Retinal pigment epithelial cell (primary cell): ENCODE results near the gene FAIM2.
"Not testable (repeated sequence)": the region's sequence is repeated elsewhere in the genome, so short reads cannot be mapped to it uniquely, and the experiment has no call there.

Experiments used
- DNase-seq: peaks from one replicate; pipeline ENCODE4 v3.0.0-alpha.2; 2010; ENCODE audit warnings: low read depth
- H3K4me3 ChIP-seq: 2 replicates; pipeline ENCODE4 v1.5.1; 2011; ENCODE audit warnings: mild to moderate bottlenecking, low read length, control low read depth, moderate library complexity
- TF ChIP-seq, protein P1 (sequence below): conservative IDR thresholded peaks from 2 replicates; pipeline ENCODE4 v1.5.1; 2011; ENCODE audit warnings: low read depth, low read length, control low read depth, inconsistent platforms

Gene FAIM2

DNA sequence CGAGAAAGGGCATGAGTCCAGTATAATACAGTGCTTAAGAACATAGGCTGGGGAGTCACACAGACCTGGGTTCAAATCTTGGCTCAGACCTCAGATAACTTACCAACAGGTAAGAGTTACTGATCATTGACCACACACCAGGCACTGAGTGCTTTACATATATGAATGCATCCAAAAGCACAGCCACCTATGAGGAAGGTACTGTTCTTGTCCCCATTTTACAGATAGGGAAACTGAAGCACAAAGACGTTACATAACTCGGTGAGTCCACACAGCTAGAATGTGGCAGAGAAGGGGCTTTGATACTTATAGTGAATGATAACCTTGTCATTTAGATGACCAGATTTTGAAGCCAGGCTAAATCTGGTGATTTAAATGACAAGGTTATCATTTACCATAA is 27.6 kb downstream of the FAIM2 start:
- TF ChIP-seq, protein P1, sequence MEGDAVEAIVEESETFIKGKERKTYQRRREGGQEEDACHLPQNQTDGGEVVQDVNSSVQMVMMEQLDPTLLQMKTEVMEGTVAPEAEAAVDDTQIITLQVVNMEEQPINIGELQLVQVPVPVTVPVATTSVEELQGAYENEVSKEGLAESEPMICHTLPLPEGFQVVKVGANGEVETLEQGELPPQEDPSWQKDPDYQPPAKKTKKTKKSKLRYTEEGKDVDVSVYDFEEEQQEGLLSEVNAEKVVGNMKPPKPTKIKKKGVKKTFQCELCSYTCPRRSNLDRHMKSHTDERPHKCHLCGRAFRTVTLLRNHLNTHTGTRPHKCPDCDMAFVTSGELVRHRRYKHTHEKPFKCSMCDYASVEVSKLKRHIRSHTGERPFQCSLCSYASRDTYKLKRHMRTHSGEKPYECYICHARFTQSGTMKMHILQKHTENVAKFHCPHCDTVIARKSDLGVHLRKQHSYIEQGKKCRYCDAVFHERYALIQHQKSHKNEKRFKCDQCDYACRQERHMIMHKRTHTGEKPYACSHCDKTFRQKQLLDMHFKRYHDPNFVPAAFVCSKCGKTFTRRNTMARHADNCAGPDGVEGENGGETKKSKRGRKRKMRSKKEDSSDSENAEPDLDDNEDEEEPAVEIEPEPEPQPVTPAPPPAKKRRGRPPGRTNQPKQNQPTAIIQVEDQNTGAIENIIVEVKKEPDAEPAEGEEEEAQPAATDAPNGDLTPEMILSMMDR = no peak
- H3K4me3 ChIP-seq = no peak overlapping the region
- no peak for DNase-seq

DNA sequence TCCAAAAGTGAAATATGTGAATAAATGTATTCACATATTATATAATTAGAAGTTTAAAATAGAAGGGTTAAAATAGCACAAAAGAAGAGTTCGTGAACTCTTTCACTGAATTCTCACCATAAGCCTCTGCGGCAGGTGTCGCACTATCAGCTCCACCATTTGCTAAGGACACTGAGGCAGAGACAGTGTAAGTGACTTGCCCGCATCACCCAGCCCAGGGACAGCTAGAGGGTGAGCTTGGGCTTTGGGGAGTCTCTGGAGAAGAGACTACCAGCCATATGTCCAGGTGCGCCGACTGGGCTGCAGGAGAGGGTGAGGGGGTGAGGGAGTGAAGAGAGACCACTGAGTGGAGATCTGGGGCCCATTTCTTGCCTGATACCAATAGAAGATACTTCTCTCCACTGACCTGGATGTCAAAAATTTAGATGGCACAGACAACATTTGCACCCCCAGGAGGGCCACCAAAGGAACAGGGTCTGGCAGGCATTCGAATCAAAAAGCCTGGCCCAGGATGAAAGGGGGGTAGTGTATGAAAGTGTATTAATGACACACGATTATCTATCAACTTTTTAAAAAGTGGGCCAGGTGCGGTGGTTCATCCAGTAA is 28.5 kb downstream of the FAIM2 start:
- TF ChIP-seq, protein P1 = no peak
- no peak overlapping the region for H3K4me3 ChIP-seq
- DNase-seq = no peak

DNA sequence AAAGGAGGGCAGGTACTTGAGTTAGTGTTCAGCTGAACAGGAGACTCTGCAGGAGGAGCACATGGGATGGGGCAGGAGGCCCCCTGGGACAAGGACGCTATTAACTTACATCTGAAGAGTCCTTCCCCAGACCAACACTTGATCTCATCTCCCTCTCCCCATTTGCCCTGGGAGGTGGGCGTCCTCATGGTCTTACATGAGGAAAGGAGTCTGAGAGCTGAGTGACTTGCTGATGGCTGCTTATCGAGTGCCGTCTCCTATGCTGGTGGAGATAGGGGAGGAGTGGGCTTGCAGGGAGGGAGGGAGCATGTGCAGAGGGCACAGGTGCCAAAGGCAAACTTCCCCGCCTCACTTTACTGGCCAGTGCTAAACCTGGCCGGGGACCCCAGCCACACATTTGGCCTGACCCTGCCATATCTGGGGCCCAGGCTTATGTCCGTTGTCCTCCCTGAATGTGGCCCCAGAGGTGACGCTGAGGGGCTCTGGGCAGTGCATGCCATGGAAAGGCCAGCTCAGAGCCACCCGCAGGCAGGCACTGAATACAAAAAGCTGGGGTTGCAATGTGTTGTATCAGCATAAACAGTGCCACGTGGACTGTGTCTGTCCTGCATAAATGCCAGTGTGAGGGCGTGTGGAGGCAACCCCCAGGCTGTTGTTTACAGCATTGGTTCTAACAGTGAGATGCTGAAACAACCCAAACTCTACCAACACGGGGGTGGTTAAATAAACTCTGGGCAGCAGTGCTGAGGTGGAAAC is 29.4 kb downstream of the FAIM2 start:
- no peak overlapping the region for H3K4me3 ChIP-seq
- TF ChIP-seq, protein P1 = no peak
- DNase-seq = peak; percentile 52

DNA sequence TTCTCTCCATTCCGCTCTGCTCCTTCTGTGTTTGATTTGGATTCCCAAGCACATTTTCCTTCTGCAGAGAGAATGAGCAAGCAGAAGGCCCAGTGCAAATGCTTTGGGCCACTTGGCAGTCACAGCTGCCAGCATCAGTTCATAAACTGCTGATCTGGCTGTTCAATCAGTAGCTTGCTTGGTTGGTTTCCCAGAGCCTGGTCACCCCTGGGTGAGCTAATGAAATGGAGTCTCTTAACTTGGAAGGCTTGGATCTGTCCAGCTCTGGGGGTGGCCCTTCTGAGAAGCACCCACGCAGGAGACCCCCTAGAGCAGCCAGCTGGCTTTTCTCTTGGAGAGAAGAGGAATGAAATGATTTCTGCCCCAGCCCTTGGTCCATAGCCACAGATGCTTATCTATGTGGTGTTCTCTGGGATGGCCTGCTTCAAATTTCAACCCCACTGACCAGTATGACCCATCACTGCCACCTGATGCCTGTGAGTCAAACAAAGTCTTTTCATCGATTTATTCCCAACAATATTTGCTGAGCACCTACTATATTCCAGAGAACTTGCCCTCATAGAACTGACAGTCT is 30.3 kb downstream of the FAIM2 start:
- TF ChIP-seq, protein P1 = no peak
- no peak for DNase-seq
- H3K4me3 ChIP-seq = no peak overlapping the region

DNA sequence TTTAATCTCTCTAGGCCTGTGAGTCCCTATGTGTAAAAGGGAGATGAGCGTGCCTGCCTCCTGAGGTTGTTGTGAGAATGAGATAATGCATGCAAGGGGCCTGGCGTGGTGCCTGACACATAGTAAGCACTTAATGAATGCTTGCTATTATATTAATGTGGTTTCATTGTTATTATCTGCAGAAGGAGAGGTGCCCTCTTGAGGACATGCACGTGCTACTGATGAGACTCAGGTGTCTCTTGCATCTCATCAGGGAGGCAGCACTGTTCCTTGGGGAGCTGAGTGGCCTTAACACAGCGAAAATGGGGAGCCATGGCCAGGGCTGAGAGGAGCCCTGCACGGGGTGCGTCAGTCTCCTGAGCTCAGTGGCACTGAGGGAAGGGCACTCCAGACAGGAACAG is 30.9 kb downstream of the FAIM2 start:
- DNase-seq = no peak
- TF ChIP-seq, protein P1 = no peak
- H3K4me3 ChIP-seq = no peak overlapping the region

DNA sequence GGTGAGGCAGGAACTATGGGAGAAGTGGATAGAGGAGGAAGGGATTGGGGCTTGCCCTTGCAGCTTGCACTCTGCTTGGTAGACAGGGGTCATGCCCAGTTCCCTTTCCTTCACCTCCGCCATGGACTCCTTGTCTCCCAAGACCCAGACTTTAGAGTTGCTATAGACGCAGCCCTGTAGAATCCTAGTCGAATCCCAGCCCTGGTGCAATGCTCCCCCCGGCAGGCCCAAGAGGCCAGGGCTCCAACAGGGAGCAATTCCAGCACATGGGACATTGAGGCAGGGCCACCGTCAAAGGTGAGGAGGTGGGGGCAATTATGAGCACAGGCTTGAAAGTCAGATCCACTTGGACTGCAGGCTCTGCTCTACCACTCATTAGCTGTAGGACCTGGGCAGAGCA is 31.3 kb downstream of the FAIM2 start:
- no peak for DNase-seq
- no peak overlapping the region for H3K4me3 ChIP-seq
- TF ChIP-seq, protein P1 = no peak

DNA sequence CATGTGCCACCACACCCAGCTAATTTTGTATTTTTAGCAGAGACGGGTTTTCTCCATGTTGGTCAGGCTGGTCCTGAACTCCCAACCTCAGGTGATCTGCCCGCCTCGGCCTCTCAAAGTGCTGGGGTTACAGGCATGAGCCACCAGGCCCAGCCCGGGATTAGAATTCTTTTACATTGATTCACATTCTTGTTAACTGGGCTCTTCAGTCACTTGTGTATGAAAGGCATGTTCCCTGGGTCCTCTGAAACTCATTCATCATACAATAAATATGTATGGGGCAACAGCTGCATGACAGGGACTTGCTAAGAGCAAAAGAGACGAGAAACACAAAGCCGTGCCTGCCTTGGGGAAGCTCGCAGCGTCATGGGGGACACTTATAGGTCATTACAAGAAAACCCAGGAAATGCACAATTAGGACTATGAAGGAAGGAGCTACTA is 31.9 kb downstream of the FAIM2 start:
- not testable (repeated sequence) for H3K4me3 ChIP-seq
- peak; percentile 49 for DNase-seq
